GM12872 (cell line): ENCODE data around the gene EPM2A.

Experiments used
- CTCF ChIP-seq: IDR thresholded peaks from 3 replicates; pipeline ENCODE4 v1.5.1; 2011; ENCODE audit warnings: low read depth, mild to moderate bottlenecking, low read length, moderate library complexity; ENCODE audit not compliant: insufficient read depth

EPM2A gene

GRCh38 chr6:145694083-145694737 lies 41.1 kb downstream of the EPM2A start:
- no peak for TF ChIP-seq CTCF

GRCh38 chr6:145690969-145691368 lies 44.4 kb downstream of the EPM2A start:
- no peak for TF ChIP-seq CTCF

- TF ChIP-seq CTCF, result no peak
Observed at GRCh38 chr6:145689529-145689928, 45.8 kb downstream of the EPM2A start.

GRCh38 chr6:145688493-145688905 lies 46.8 kb downstream of the EPM2A start:
- TF ChIP-seq CTCF, result no peak

GRCh38 chr6:145685932-145686331 lies 49.4 kb downstream of the EPM2A start:
- no peak for TF ChIP-seq CTCF

- no peak for TF ChIP-seq CTCF
Observed at GRCh38 chr6:145681965-145682364, 53.4 kb downstream of the EPM2A start.

- TF ChIP-seq CTCF, result no peak
Observed at GRCh38 chr6:145673504-145673903, 61.8 kb downstream of the EPM2A start.
